ENCODE results near the gene FN1.

DNA sequence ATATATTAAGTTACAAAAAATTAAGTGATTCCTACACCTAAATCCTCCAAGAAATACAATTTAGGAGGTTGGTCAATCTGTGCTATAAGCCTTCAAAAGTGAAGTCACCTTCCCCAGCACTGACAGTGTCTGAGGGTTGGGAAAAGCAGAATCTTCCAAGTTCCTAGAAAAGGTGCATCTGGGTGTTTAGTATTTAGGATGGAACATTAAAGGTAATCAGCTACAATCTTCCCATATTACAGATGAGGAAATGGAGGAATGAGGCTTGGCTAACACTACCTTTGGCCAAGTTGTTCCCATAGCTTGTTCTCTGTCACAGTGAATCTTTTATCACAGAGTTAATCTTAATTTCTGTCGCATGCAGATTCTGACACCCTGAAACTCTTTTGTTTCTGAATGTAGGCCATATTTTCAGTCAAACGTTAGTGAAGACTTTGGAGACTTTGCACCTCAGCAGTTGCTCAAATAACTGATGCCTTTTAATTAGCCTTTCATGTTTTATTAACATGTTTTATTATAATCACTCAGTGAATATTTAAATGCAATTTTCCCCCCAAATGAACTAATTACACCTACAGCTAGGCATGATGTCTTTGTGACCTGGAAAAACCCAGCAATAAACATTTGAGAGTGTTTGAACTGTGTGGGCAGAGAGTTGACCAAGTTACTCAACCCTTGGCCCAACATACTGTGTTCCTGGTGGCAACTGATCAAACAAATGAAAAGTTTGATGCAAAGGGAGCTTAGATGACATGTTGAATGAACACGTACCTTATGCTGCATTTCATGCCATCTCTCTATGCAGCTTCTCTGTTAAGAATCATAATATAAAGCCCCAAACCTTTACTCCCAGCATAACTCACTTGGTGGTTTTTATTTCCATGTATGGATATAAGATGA lies 17.6 kb downstream of the FN1 start:
- TF ChIP-seq, protein P1, sequence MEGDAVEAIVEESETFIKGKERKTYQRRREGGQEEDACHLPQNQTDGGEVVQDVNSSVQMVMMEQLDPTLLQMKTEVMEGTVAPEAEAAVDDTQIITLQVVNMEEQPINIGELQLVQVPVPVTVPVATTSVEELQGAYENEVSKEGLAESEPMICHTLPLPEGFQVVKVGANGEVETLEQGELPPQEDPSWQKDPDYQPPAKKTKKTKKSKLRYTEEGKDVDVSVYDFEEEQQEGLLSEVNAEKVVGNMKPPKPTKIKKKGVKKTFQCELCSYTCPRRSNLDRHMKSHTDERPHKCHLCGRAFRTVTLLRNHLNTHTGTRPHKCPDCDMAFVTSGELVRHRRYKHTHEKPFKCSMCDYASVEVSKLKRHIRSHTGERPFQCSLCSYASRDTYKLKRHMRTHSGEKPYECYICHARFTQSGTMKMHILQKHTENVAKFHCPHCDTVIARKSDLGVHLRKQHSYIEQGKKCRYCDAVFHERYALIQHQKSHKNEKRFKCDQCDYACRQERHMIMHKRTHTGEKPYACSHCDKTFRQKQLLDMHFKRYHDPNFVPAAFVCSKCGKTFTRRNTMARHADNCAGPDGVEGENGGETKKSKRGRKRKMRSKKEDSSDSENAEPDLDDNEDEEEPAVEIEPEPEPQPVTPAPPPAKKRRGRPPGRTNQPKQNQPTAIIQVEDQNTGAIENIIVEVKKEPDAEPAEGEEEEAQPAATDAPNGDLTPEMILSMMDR (IDR thresholded peaks at IDR 0.05), result no peak
- TF ChIP-seq EP300 (IDR thresholded peaks at IDR 0.05; ENCODE audit: low read depth), result no peak

All from transverse colon (tissue), 3 donors.